GM19438 (cell line): Measurements from ENCODE around the gene TSKS.
"Not testable (repeated sequence)": the region's sequence is repeated elsewhere in the genome, so short reads cannot be mapped to it uniquely, and the experiment has no call there.

Experiments used
- ATAC-seq: cut with Tn5 transposase; IDR thresholded peaks from one replicate; pipeline ENCODE4 v1.9.1; 2021; ENCODE audit warnings: low read depth; ENCODE audit not compliant: unreplicated experiment

TSKS gene

GRCh38 chr19:49727217-49728030, 35.7 kb downstream of the TSKS start:
- ATAC-seq: no peak

- ATAC-seq: not testable (repeated sequence)
Measured at GRCh38 chr19:49719420-49719819, 43.7 kb downstream of the TSKS start.

GRCh38 chr19:49718991-49719390, 44.1 kb downstream of the TSKS start:
- no peak for ATAC-seq

- no peak for ATAC-seq
Measured at GRCh38 chr19:49718511-49718910, 44.6 kb downstream of the TSKS start.

GRCh38 chr19:49716154-49716553, 47.0 kb downstream of the TSKS start:
- no peak for ATAC-seq

GRCh38 chr19:49713236-49713845, 49.8 kb downstream of the TSKS start:
- no peak for ATAC-seq

GRCh38 chr19:49712397-49712859, 50.7 kb downstream of the TSKS start:
- ATAC-seq: no peak

- ATAC-seq: no peak
Measured at GRCh38 chr19:49710372-49710951, 52.6 kb downstream of the TSKS start.

- no peak for ATAC-seq
Measured at GRCh38 chr19:49705919-49706318, 57.2 kb downstream of the TSKS start.

GRCh38 chr19:49704888-49705642, 58.0 kb downstream of the TSKS start:
- ATAC-seq: no peak

GRCh38 chr19:49701271-49701786, 61.8 kb downstream of the TSKS start:
- no peak for ATAC-seq

- no peak for ATAC-seq
Measured at GRCh38 chr19:49700563-49700962, 62.5 kb downstream of the TSKS start.

GRCh38 chr19:49699364-49699763, 63.7 kb downstream of the TSKS start:
- ATAC-seq: no peak

GRCh38 chr19:49696865-49697264, 66.2 kb downstream of the TSKS start:
- no peak for ATAC-seq

GRCh38 chr19:49696115-49696514, 67.0 kb downstream of the TSKS start:
- ATAC-seq: no peak

- no peak for ATAC-seq
Measured at GRCh38 chr19:49692147-49692506, 71.0 kb downstream of the TSKS start.

- ATAC-seq: no peak
Measured at GRCh38 chr19:49691243-49692146, 71.6 kb downstream of the TSKS start.

- no peak for ATAC-seq
Measured at GRCh38 chr19:49690656-49691242, 72.4 kb downstream of the TSKS start, which contains the start of gene CPT1C. Gene CPT1C, plus strand, starts transcription at chr19:49691116. Its CDS starts 1,137 bp downstream, at chr19:49692253.

- ATAC-seq: no peak
Measured at GRCh38 chr19:49690079-49690655, 72.9 kb downstream of the TSKS start.
